B cell (primary cell): ENCODE data around the gene PDGFC. TPM values are rescaled to one million over a fixed set of nuclear protein-coding genes. Genes with fewer than 3 reads are reported as not detected.

Source experiments
- ATAC-seq: fragments of 200-7000 bp; cut with Tn5 transposase; one replicate; pipeline ENCODE4 v1.10.0; 2021; ENCODE audit warnings: low read depth, mild to moderate bottlenecking, moderate number of reproducible peaks, moderate library complexity
- CTCF ChIA-PET: fragments of 350-600 bp; sonication (Branson Sonifier 250); formaldehyde crosslinking; loops from one replicate; lab custom pipeline; 2021; ENCODE audit warnings: antibody characterized with exemption, inconsistent platforms; lab: Charles Lee
- POLR2A ChIA-PET: fragments of 350-600 bp; sonication (Branson Sonifier 250); formaldehyde crosslinking; loops from one replicate; lab custom pipeline; 2021; ENCODE audit warnings: antibody characterized with exemption; lab: Charles Lee
- DNase-seq: peaks from one replicate; pipeline ENCODE4 v3.0.0; 2013
- H2AFZ ChIP-seq: 2 replicates; pipeline ENCODE4 v1.6.1; 2012; ENCODE audit warnings: mild to moderate bottlenecking, low read depth, low read length; ENCODE audit not compliant: insufficient read depth, poor library complexity, severe bottlenecking
- H3K27ac ChIP-seq, 2 donors: 1 replicate in 1 of 2; 2 replicates in 1 of 2; pipeline ENCODE4 v1.5.1; 2012 to 2013; ENCODE audit warnings: low read length in 2 of 2, mild to moderate bottlenecking in 2 of 2, moderate library complexity in 1 of 2
- H3K27me3 ChIP-seq, 4 experiments: fragments of 200-600 bp in 1 of 4; sonication (generic) in 1 of 4; replicated peaks in 1 of 4; 1 replicate in 2 of 4; 2 replicates in 2 of 4; pipeline versions ENCODE4 v1.6.1 to v1.7.0; 2013 to 2016; ENCODE audit warnings: low read length in 3 of 4, mild to moderate bottlenecking in 2 of 4, mixed read lengths in 1 of 4, moderate library complexity in 1 of 4; ENCODE audit not compliant: insufficient read depth in 4 of 4, control insufficient read depth in 3 of 4; ENCODE audit errors: control extremely low read depth in 1 of 4
- H3K36me3 ChIP-seq, 2 experiments: replicated peaks in 1 of 2; 1 replicate in 1 of 2; 2 replicates in 1 of 2; pipeline versions ENCODE4 v1.6.1 to v1.7.1; 2013; ENCODE audit warnings: low read length in 1 of 2; ENCODE audit not compliant: insufficient read depth in 2 of 2, control insufficient read depth in 1 of 2; ENCODE audit errors: control extremely low read depth in 1 of 2, extremely low read depth in 1 of 2
- H3K4me1 ChIP-seq, 2 donors: fragments of 200-600 bp in 1 of 2; sonication (generic) in 1 of 2; 1 replicate in 1 of 2; 2 replicates in 1 of 2; pipeline versions ENCODE4 v1.5.1 to v1.6.1; 2013 to 2017; ENCODE audit warnings: low read length in 2 of 2; ENCODE audit not compliant: control insufficient read depth in 2 of 2, insufficient read depth in 2 of 2
- H3K4me2 ChIP-seq: replicated peaks from 2 replicates; pipeline ENCODE3; 2012; ENCODE audit warnings: mild to moderate bottlenecking, low read depth, low read length; ENCODE audit not compliant: poor library complexity, severe bottlenecking
- H3K4me3 ChIP-seq, 5 experiments: fragments of 200-600 bp in 1 of 5; sonication (generic) in 1 of 5; 1 replicate in 3 of 5; 2 replicates in 2 of 5; pipeline versions ENCODE4 v1.5.1 to v1.7.0; 2011 to 2016; ENCODE audit warnings: low read length in 4 of 5, mild to moderate bottlenecking in 4 of 5, low read depth in 2 of 5, control low read depth in 1 of 5, moderate library complexity in 1 of 5; ENCODE audit not compliant: insufficient read depth in 1 of 5; ENCODE audit errors: control extremely low read depth in 1 of 5, extremely low read depth in 1 of 5
- H3K79me2 ChIP-seq: fragments of 200-600 bp; sonication (generic); one replicate; pipeline ENCODE4 v1.6.0; 2016; ENCODE audit warnings: low read length; ENCODE audit not compliant: control insufficient read depth, insufficient read depth
- H3K9ac ChIP-seq: fragments of 200-600 bp; sonication (generic); 2 replicates; pipeline ENCODE4 v1.6.1; 2017; ENCODE audit warnings: mild to moderate bottlenecking, low read length, moderate library complexity
- H3K9me3 ChIP-seq, 3 donors: one replicate each; pipeline versions ENCODE4 v1.6.1 to v1.7.1; 2013; ENCODE audit warnings: low read length in 2 of 3; ENCODE audit not compliant: control insufficient read depth in 2 of 3, insufficient read depth in 1 of 3; ENCODE audit errors: control extremely low read depth in 1 of 3
- H4K20me1 ChIP-seq: 2 replicates; pipeline ENCODE4 v1.6.0; 2012; ENCODE audit warnings: mild to moderate bottlenecking, low read length; ENCODE audit not compliant: insufficient read depth, control insufficient read depth, poor library complexity, severe bottlenecking
- H3K27ac Mint-ChIP-seq: one replicate; pipeline ENCODE4 v1.8.0; 2021; ENCODE audit warnings: mixed read lengths
- H3K27me3 Mint-ChIP-seq: one replicate; pipeline ENCODE4 v1.8.0; 2021; ENCODE audit warnings: mixed read lengths
- H3K4me1 Mint-ChIP-seq: one replicate; pipeline ENCODE4 v1.8.0; 2021; ENCODE audit warnings: mixed read lengths
- H3K4me3 Mint-ChIP-seq: one replicate; pipeline ENCODE4 v1.8.0; 2021; ENCODE audit warnings: mixed read lengths
- H3K9me3 Mint-ChIP-seq: one replicate; pipeline ENCODE4 v1.8.0; 2022; ENCODE audit warnings: mixed read lengths; ENCODE audit not compliant: insufficient read depth
- CTCF ChIP-seq: fragments of 200-600 bp; IDR thresholded peaks from one replicate; pipeline ENCODE4 v1.8.0; 2022; ENCODE audit warnings: antibody characterized with exemption, mild to moderate bottlenecking
- EZH2 ChIP-seq: IDR thresholded peaks from 2 replicates; pipeline ENCODE4 v1.6.1; 2012; ENCODE audit warnings: borderline replicate concordance, low read depth, mild to moderate bottlenecking, moderate library complexity, low read length; ENCODE audit not compliant: insufficient read depth, poor library complexity, severe bottlenecking
- whole genome bisulfite sequencing: methylation state at CpG from one replicate; pipeline ENCODE4 v1.1.5; 2013; ENCODE audit warnings: missing lambda C conversion rate; ENCODE audit not compliant: insufficient coverage; 5-methylcytosine and 5-hydroxymethylcytosine counted together
- intact Hi-C: fragments of 100-400 bp; cut with micrococcal nuclease; formaldehyde crosslinking; loops from one replicate; pipeline ENCODE4 v1.10.0; 2022
- polyA plus RNA-seq: library from polyadenylated mRNA; depleted of rRNA; stranded (reverse); fragments of >200 nt; gene quantifications from 2 replicates; pipeline ENCODE4 v1.2.3, GENCODE V29; 2012
- total RNA-seq, 2 donors: library from RNA; stranded (reverse); fragments of 120-200 nt in 1 of 2; gene quantifications; 1 replicate in 1 of 2; 2 replicates in 1 of 2; pipeline versions ENCODE4 v1.2.3 to v1.2.4, GENCODE V29; 2013 to 2022

PDGFC gene
- total and polyA plus RNA-seq, 2 donors (not counting 1 experiment from before 2014, with no cell fraction given), result 0.10 TPM; not detected in 1

DNA sequence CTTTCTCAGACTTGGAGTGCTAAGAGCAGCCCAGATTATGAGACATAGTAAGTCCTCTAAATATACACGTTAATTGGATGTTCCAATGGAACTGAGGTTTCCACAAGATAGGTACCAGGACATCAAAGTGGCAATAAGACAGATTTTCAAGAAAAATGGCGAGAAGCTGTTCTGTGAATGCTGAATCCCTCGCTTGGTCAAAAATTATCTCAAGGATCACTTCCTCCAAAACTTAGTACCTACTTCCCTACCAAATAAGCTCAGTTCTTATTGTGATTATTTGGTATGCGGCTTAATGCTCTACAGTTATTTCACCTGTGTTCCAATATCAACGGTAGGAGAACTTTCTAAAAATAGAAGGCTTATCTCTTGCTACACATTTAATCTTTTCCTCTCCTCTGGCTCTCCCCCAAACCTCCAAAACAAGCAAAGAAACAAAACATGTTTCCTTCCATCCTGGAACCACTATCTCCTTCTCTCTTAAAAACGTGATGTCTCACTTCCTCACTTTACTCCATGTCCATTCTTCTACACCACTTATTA lies 14.7 kb downstream of the PDGFC start:
- POLR2A ChIA-PET, result interaction anchor here (0.5 kb wide), 1 partner anchor 747 kb away, joined by 3 read pairs; no protein-coding TSS in a partner anchor
- H4K20me1 ChIP-seq, result no peaks in the 10 kb centered on the region
- intact Hi-C loops, result no loop called here
- no peaks in the 10 kb centered on the region for H3K27me3 ChIP-seq
- no peak overlapping the region for H3K9ac ChIP-seq
- no peak overlapping the region for H3K4me3 ChIP-seq
- H3K36me3 ChIP-seq, result no peaks in the 10 kb centered on the region
- 33% methylated on average over 1 of the region's 6 CpGs for WGBS
- H3K27ac ChIP-seq, result no peak overlapping the region
- Mint-ChIP-seq H3K9me3 (peaks cover 4% of the 10 kb centered on the region), H3K4me1 (no peaks in the 10 kb centered on the region), H3K27me3 (no peaks in the 10 kb centered on the region), H3K27ac (no peak overlapping the region), H3K4me3 (no peak overlapping the region)
- ATAC-seq (no peak), DNase-seq (no peak)
- CTCF ChIA-PET, result no interaction called here
- no peaks in the 10 kb centered on the region for H3K9me3 ChIP-seq
- H2AFZ ChIP-seq, result no peak overlapping the region
- no peak for TF ChIP-seq CTCF
- no peak for TF ChIP-seq EZH2
- H3K79me2 ChIP-seq, result no peaks in the 10 kb centered on the region
- no peaks in the 10 kb centered on the region for H3K4me1 ChIP-seq
- no peak overlapping the region for H3K4me2 ChIP-seq

DNA sequence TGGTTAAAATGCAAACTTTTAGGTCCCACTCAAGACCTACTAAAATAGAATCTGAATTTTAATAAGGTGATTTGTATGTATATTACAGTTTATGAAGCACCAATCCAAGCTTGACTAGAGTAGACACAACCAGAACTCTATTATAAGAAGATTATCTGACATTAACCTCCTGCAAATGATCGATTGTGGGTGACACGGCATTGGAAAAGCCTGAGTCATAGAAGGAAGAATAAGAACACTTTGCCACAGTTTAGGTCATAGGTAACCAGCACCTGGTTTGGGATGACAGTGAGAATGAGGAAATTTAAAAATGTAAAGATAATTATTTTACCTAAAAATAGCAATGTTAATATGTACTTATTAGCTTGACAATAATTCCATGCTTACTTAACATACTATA lies 15.2 kb downstream of the PDGFC start:
- Mint-ChIP-seq H3K27me3 (no peaks in the 10 kb centered on the region), H3K4me3 (no peak overlapping the region), H3K27ac (no peak overlapping the region), H3K4me1 (no peaks in the 10 kb centered on the region), H3K9me3 (peaks cover 4% of the 10 kb centered on the region)
- Histone ChIP-seq H3K27ac (no peak overlapping the region), H3K27me3 (no peaks in the 10 kb centered on the region), H3K9ac (no peak overlapping the region), H3K36me3 (no peaks in the 10 kb centered on the region), H3K4me2 (no peak overlapping the region), H3K4me1 (no peaks in the 10 kb centered on the region), H3K9me3 (no peaks in the 10 kb centered on the region), H3K4me3 (no peak overlapping the region), H2AFZ (no peak overlapping the region), H3K79me2 (no peaks in the 10 kb centered on the region), H4K20me1 (no peaks in the 10 kb centered on the region)
- ChIA-PET POLR2A (no interaction called here), CTCF (no interaction called here)
- whole genome bisulfite sequencing, result no CpG with 5 or more reads among the region's 2 CpGs
- intact Hi-C loops, result no loop called here
- DNase-seq (no peak), ATAC-seq (no peak)
- TF ChIP-seq EZH2 (no peak), CTCF (no peak)
